Ishikawa (cell line): ENCODE data around the gene RASD1.

Experiments
- CEBPB ChIP-seq: IDR thresholded peaks from 2 replicates; pipeline ENCODE4 v1.6.1; 2012
- CREB1 ChIP-seq: IDR thresholded peaks from 2 replicates; pipeline ENCODE4 v1.6.1; 2012; ENCODE audit warnings: low read depth
- EGR1 ChIP-seq: IDR thresholded peaks from 2 replicates; pipeline ENCODE4 v1.6.1; 2012
- EP300 ChIP-seq: IDR thresholded peaks from 2 replicates; pipeline ENCODE4 v1.6.1; 2012; ENCODE audit warnings: borderline replicate concordance
- FOXM1 ChIP-seq: IDR thresholded peaks from 2 replicates; pipeline ENCODE4 v1.6.1; 2012; ENCODE audit warnings: low read depth, borderline replicate concordance
- NFIC ChIP-seq: IDR thresholded peaks from 2 replicates; pipeline ENCODE4 v1.6.1; 2012
- RAD21 ChIP-seq: IDR thresholded peaks from 2 replicates; pipeline ENCODE4 v1.6.1; 2012; ENCODE audit warnings: low read depth
- TAF1 ChIP-seq: IDR thresholded peaks from 2 replicates; pipeline ENCODE4 v1.6.1; 2012; ENCODE audit warnings: low read depth, mild to moderate bottlenecking
- TCF12 ChIP-seq: IDR thresholded peaks from 2 replicates; pipeline ENCODE4 v1.6.1; 2012; ENCODE audit warnings: low read depth
- TEAD4 ChIP-seq: IDR thresholded peaks from 2 replicates; pipeline ENCODE4 v1.6.1; 2012
- YY1 ChIP-seq: IDR thresholded peaks from 2 replicates; pipeline ENCODE4 v1.6.1; 2012; ENCODE audit warnings: low read depth
- ZBTB7A ChIP-seq: IDR thresholded peaks from 2 replicates; pipeline ENCODE4 v1.6.1; 2012; ENCODE audit warnings: low read depth
- TF ChIP-seq, protein P1 (sequence below): IDR thresholded peaks from 2 replicates; pipeline ENCODE4 v1.6.1; 2012
- TF ChIP-seq, protein P2 (sequence below): IDR thresholded peaks from 2 replicates; pipeline ENCODE4 v1.6.1; 2012; ENCODE audit warnings: low read depth, mild to moderate bottlenecking
- TF ChIP-seq, protein P3 (sequence below): IDR thresholded peaks from 2 replicates; pipeline ENCODE4 v1.6.1; 2012

The RASD1 gene

DNA sequence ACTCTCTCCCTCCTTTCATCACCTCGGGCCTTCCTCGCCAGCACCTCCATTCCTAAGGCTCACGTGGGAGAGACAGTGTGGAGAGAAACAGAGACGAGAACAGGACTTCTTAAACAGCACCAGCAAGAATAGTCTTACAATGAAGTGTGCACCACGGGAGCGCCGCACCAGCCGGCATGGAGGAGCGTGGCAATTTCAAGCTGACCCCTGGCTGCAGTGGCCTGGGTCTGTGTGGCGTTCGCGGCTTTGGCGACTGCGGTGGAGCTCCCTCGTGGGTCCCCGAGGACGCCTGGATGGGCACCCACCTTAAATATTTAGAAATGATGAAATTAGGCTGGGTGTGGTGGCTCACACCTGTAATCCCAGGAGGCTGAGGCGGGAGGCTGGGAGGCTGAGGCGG, 39.9 kb downstream of the RASD1 start:
- TF ChIP-seq, protein P1, sequence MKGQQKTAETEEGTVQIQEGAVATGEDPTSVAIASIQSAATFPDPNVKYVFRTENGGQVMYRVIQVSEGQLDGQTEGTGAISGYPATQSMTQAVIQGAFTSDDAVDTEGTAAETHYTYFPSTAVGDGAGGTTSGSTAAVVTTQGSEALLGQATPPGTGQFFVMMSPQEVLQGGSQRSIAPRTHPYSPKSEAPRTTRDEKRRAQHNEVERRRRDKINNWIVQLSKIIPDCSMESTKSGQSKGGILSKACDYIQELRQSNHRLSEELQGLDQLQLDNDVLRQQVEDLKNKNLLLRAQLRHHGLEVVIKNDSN = no peak
- TF ChIP-seq EP300 = no peak
- TF ChIP-seq, protein P2, sequence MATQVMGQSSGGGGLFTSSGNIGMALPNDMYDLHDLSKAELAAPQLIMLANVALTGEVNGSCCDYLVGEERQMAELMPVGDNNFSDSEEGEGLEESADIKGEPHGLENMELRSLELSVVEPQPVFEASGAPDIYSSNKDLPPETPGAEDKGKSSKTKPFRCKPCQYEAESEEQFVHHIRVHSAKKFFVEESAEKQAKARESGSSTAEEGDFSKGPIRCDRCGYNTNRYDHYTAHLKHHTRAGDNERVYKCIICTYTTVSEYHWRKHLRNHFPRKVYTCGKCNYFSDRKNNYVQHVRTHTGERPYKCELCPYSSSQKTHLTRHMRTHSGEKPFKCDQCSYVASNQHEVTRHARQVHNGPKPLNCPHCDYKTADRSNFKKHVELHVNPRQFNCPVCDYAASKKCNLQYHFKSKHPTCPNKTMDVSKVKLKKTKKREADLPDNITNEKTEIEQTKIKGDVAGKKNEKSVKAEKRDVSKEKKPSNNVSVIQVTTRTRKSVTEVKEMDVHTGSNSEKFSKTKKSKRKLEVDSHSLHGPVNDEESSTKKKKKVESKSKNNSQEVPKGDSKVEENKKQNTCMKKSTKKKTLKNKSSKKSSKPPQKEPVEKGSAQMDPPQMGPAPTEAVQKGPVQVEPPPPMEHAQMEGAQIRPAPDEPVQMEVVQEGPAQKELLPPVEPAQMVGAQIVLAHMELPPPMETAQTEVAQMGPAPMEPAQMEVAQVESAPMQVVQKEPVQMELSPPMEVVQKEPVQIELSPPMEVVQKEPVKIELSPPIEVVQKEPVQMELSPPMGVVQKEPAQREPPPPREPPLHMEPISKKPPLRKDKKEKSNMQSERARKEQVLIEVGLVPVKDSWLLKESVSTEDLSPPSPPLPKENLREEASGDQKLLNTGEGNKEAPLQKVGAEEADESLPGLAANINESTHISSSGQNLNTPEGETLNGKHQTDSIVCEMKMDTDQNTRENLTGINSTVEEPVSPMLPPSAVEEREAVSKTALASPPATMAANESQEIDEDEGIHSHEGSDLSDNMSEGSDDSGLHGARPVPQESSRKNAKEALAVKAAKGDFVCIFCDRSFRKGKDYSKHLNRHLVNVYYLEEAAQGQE = no peak
- TF ChIP-seq TCF12 = no peak
- no peak for TF ChIP-seq TEAD4
- TF ChIP-seq NFIC = no peak
- TF ChIP-seq RAD21 = no peak

DNA sequence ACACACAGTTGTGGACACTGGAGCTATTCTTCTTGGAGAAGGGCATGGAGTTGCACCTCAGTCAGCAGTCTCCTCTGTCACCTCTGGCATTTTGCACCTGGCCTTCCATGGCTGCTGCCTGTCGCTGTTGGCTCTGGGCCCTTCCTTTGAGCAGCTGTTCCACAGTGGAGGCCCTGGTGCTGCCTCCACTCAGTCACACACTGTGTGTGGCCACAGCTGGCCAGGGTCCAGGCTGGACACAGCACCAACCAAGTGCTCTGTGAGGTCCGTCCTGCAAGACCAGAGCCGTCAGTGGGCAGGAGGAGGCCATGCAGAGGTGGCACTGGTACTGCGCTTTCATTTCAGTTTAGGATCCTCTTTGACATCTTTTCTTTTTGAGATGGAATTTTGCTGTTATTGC, 41.0 kb downstream of the RASD1 start:
- TF ChIP-seq, protein P1 = no peak
- TF ChIP-seq CEBPB = no peak
- TF ChIP-seq TAF1 = no peak
- TF ChIP-seq NFIC = no peak
- TF ChIP-seq TCF12 = no peak
- TF ChIP-seq CREB1 = no peak
- no peak for TF ChIP-seq TEAD4
- no peak for TF ChIP-seq YY1
- no peak for TF ChIP-seq RAD21
- no peak for TF ChIP-seq FOXM1
- TF ChIP-seq, protein P3, sequence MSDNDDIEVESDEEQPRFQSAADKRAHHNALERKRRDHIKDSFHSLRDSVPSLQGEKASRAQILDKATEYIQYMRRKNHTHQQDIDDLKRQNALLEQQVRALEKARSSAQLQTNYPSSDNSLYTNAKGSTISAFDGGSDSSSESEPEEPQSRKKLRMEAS = no peak
- TF ChIP-seq EP300 = no peak
- TF ChIP-seq EGR1 = no peak
- TF ChIP-seq ZBTB7A = no peak
- TF ChIP-seq, protein P2 = no peak

DNA sequence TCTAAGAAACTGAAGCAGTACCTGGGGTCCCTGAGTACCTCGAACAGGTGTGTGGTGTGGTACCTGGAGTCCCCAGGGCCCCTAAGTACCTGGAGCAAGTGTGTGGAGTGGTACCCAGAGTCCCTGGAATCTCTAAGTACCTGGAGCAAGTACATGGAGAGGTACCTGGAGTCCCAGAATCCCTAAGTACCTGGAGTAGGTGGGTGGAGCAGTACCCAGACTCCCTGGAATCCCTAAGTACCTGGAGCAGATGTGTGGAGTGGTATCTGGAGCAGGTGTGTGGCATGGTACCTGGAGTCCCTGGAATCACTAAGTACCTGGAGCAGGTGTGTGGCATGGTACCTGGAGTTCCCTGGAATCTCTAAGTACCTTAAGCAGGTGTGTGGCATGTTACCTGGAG, 41.9 kb downstream of the RASD1 start:
- no peak for TF ChIP-seq TCF12
- TF ChIP-seq CEBPB = no peak
- TF ChIP-seq YY1 = no peak
- no peak for TF ChIP-seq TEAD4
- TF ChIP-seq NFIC = no peak
- TF ChIP-seq, protein P3 = no peak
- TF ChIP-seq TAF1 = no peak
- TF ChIP-seq EP300 = no peak
- no peak for TF ChIP-seq FOXM1
- TF ChIP-seq EGR1 = no peak
- TF ChIP-seq, protein P2 = no peak
- TF ChIP-seq CREB1 = no peak
- TF ChIP-seq ZBTB7A = no peak
- TF ChIP-seq, protein P1 = no peak
- TF ChIP-seq RAD21 = no peak

DNA sequence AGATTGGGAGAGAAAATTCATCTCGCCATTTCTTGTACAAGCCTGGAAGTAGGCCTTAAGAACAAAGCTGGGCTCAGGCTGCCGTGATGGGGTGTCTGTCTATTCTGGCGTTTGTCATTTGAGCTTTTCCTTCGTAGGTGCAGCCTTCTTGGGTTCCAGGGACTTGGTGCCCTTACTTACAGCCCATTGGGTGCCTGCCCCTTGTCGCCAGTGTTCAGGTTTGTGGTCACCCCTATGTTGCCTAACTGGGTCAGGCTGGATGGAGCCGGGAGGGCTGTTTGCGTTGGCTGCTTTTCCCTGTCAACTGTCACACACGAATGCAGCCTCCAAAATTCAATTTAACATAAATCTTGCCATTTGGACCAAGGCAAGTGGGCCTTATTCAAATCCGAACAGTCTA, 43.1 kb downstream of the RASD1 start:
- TF ChIP-seq, protein P3 = no peak
- no peak for TF ChIP-seq NFIC
- TF ChIP-seq TEAD4 = no peak
- no peak for TF ChIP-seq CREB1
- TF ChIP-seq, protein P2 = no peak
- no peak for TF ChIP-seq TCF12
- no peak for TF ChIP-seq EP300
- no peak for TF ChIP-seq FOXM1
